ENCODE data around the gene HPSE.

DNA sequence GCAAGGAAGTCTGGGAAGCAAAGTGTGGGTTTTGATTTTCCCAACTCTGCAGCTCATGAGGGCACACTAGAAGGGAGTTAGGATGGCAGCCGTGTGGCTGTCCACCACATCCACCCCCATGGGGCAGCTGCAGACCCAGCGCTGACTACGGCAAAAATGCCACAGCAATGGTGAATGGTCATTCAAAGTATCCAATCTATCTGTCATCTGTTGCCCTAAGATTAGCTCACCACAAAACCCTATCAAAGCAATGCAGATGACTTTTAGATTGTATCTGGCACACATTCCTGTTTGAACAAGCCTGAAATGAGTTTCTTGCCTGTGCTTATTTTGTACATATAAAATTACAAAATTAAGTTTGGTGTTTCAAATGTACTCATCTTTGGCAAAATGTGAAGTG, 29.7 kb upstream of the HPSE start:
- TF ChIP-seq EZH2 (IDR thresholded peaks at IDR 0.05; ENCODE audit: low read depth, low read length, severe bottlenecking) (no peak), POLR2A (IDR thresholded peaks at IDR 0.05; ENCODE audit: control extremely low read depth in 1 of 2, low read depth in 2 of 2, low read length in 2 of 2) (no peak), SIN3A (conservative IDR thresholded peaks at IDR 0.05 in 1 of 2, IDR thresholded peaks at IDR 0.05 in 1 of 2; ENCODE audit: low read depth in 1 of 2, low read length in 2 of 2) (no peak), ASH2L (IDR thresholded peaks at IDR 0.05; ENCODE audit: low read length) (no peak), KDM1A (IDR thresholded peaks at IDR 0.05; ENCODE audit: borderline replicate concordance, low read length) (no peak)
- TF ChIP-seq, protein P1, sequence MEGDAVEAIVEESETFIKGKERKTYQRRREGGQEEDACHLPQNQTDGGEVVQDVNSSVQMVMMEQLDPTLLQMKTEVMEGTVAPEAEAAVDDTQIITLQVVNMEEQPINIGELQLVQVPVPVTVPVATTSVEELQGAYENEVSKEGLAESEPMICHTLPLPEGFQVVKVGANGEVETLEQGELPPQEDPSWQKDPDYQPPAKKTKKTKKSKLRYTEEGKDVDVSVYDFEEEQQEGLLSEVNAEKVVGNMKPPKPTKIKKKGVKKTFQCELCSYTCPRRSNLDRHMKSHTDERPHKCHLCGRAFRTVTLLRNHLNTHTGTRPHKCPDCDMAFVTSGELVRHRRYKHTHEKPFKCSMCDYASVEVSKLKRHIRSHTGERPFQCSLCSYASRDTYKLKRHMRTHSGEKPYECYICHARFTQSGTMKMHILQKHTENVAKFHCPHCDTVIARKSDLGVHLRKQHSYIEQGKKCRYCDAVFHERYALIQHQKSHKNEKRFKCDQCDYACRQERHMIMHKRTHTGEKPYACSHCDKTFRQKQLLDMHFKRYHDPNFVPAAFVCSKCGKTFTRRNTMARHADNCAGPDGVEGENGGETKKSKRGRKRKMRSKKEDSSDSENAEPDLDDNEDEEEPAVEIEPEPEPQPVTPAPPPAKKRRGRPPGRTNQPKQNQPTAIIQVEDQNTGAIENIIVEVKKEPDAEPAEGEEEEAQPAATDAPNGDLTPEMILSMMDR (IDR thresholded peaks at IDR 0.05; ENCODE audit: control extremely low read depth in 1 of 3, insufficient read depth in 1 of 3, low read depth in 1 of 3, low read length in 3 of 3) = no peak
